HG03571 (cell line): Measurements from ENCODE around the gene C1orf198.

Experiments
- ATAC-seq: cut with Tn5 transposase; IDR thresholded peaks from one replicate; pipeline ENCODE4 v1.9.1; 2021; ENCODE audit not compliant: unreplicated experiment

Gene C1orf198

GRCh38 chr1:230836793-230837192 lies 31.5 kb downstream of the C1orf198 start:
- ATAC-seq = no peak

GRCh38 chr1:230836347-230836746 lies 32.0 kb downstream of the C1orf198 start:
- ATAC-seq = no peak

GRCh38 chr1:230834292-230834691 lies 34.0 kb downstream of the C1orf198 start:
- ATAC-seq = no peak

GRCh38 chr1:230833511-230833910 lies 34.8 kb downstream of the C1orf198 start:
- ATAC-seq = no peak

GRCh38 chr1:230832476-230832875 lies 35.8 kb downstream of the C1orf198 start:
- ATAC-seq = no peak

- no peak for ATAC-seq
These were observed 36.5 kb downstream of the C1orf198 start for GRCh38 chr1:230831771-230832170.

GRCh38 chr1:230828421-230828820 lies 39.9 kb downstream of the C1orf198 start:
- no peak for ATAC-seq

- ATAC-seq = no peak
These were observed 40.5 kb downstream of the C1orf198 start for GRCh38 chr1:230827801-230828200.

GRCh38 chr1:230827081-230827681 lies 41.1 kb downstream of the C1orf198 start:
- no peak for ATAC-seq

GRCh38 chr1:230826166-230826875 lies 42.0 kb downstream of the C1orf198 start:
- ATAC-seq = no peak

- ATAC-seq = no peak
These were observed 42.6 kb downstream of the C1orf198 start for GRCh38 chr1:230825761-230826160.

GRCh38 chr1:230824919-230825721 lies 43.2 kb downstream of the C1orf198 start:
- ATAC-seq = no peak

GRCh38 chr1:230824551-230824918 lies 43.8 kb downstream of the C1orf198 start:
- no peak for ATAC-seq

- ATAC-seq = no peak
These were observed 44.4 kb downstream of the C1orf198 start for GRCh38 chr1:230823931-230824381.

GRCh38 chr1:230823426-230823825 lies 44.9 kb downstream of the C1orf198 start:
- ATAC-seq = no peak

GRCh38 chr1:230822092-230822581 lies 46.2 kb downstream of the C1orf198 start:
- no peak for ATAC-seq

GRCh38 chr1:230821346-230821745 lies 47.0 kb downstream of the C1orf198 start:
- ATAC-seq = no peak

GRCh38 chr1:230820568-230820967 lies 47.8 kb downstream of the C1orf198 start:
- ATAC-seq = no peak

GRCh38 chr1:230819976-230820375 lies 48.3 kb downstream of the C1orf198 start:
- no peak for ATAC-seq

GRCh38 chr1:230818901-230819300 lies 49.4 kb downstream of the C1orf198 start:
- no peak for ATAC-seq

- no peak for ATAC-seq
These were observed 50.0 kb downstream of the C1orf198 start for GRCh38 chr1:230818367-230818766.

- ATAC-seq = no peak
These were observed 52.3 kb downstream of the C1orf198 start for GRCh38 chr1:230816018-230816417.
